Neural cell (in vitro differentiated cells): ENCODE measurements around the gene INO80C. TPM values are rescaled to one million over a fixed set of nuclear protein-coding genes. Genes with fewer than 3 reads are reported as not detected.

Source experiments
- H2AFZ ChIP-seq: fragments of 200-600, 300-800 bp; sonication (generic), shearing (Covaris generic); 2 replicates; pipeline ENCODE4 v1.6.0; 2014; ENCODE audit warnings: low read depth, mild to moderate bottlenecking, antibody characterized with exemption, low read length, moderate library complexity
- H3F3A ChIP-seq: fragments of 200-600 bp; shearing (Covaris generic); 2 replicates; pipeline ENCODE4 v1.6.1; 2016; ENCODE audit warnings: mild to moderate bottlenecking, moderate library complexity, mixed read lengths, antibody characterized with exemption, low read length; ENCODE audit not compliant: insufficient read depth, poor library complexity, severe bottlenecking
- H3K27ac ChIP-seq: fragments of 200-600, 300-800 bp; sonication (generic), shearing (Covaris generic); 2 replicates; pipeline ENCODE4 v1.5.1; 2014; ENCODE audit warnings: mild to moderate bottlenecking, low read length, moderate library complexity
- H3K27me3 ChIP-seq: fragments of 300-800, 200-600 bp; sonication (generic), shearing (Covaris generic); 2 replicates; pipeline ENCODE4 v1.6.0; 2014; ENCODE audit warnings: mild to moderate bottlenecking, low read depth, low read length, moderate library complexity; ENCODE audit not compliant: insufficient read depth
- H3K36me3 ChIP-seq: fragments of 300-800, 200-600 bp; sonication (generic), shearing (Covaris generic); 2 replicates; pipeline ENCODE4 v1.5.1; 2014; ENCODE audit warnings: mild to moderate bottlenecking, antibody characterized with exemption, low read length, moderate library complexity; ENCODE audit not compliant: insufficient read depth
- H3K4me2 ChIP-seq: fragments of 300-800, 200-600 bp; sonication (generic), shearing (Covaris generic); 2 replicates; pipeline ENCODE4 v1.6.0; 2014; ENCODE audit warnings: mild to moderate bottlenecking, low read length
- H3K4me3 ChIP-seq: fragments of 300-800, 200-600 bp; sonication (generic), shearing (Covaris generic); 2 replicates; pipeline ENCODE4 v1.5.1; 2014; ENCODE audit warnings: mild to moderate bottlenecking, low read length, moderate library complexity
- H3K79me2 ChIP-seq: fragments of 200-600 bp; shearing (Covaris generic); replicated peaks from 2 replicates; pipeline ENCODE4 v1.6.0; 2014; ENCODE audit warnings: mild to moderate bottlenecking, low read length, moderate library complexity; ENCODE audit not compliant: insufficient read depth
- H3K9ac ChIP-seq: fragments of 300-800, 200-600 bp; sonication (generic), shearing (Covaris generic); 2 replicates; pipeline ENCODE4 v1.6.1; 2016; ENCODE audit warnings: mild to moderate bottlenecking, low read length, mixed read lengths
- H3K9me2 ChIP-seq: fragments of 200-600 bp; shearing (Covaris generic); 2 replicates; pipeline ENCODE4 v1.6.1; 2016; ENCODE audit warnings: mild to moderate bottlenecking, low read length, mixed read lengths; ENCODE audit not compliant: insufficient read depth
- H3K9me3 ChIP-seq: fragments of 200-600, 300-800 bp; sonication (generic), shearing (Covaris generic); 2 replicates; pipeline ENCODE4 v1.6.1; 2016; ENCODE audit warnings: mild to moderate bottlenecking, mixed run types, low read length, moderate library complexity, mixed read lengths
- H4K20me1 ChIP-seq: fragments of 200-600 bp; shearing (Covaris generic); 2 replicates; pipeline ENCODE4 v1.6.1; 2016; ENCODE audit warnings: mild to moderate bottlenecking, mixed run types; ENCODE audit not compliant: insufficient read depth
- EP300 ChIP-seq: fragments of 450-650 bp; conservative IDR thresholded peaks from 2 replicates; pipeline ENCODE4 v1.6.1; 2014; ENCODE audit warnings: antibody characterized with exemption, mild to moderate bottlenecking, moderate library complexity; ENCODE audit not compliant: poor library complexity, severe bottlenecking
- EZH2 ChIP-seq: fragments of 200-600, 300-800 bp; shearing (Covaris generic), sonication (generic); IDR thresholded peaks from 2 replicates; pipeline ENCODE4 v1.6.1; 2014; ENCODE audit warnings: antibody characterized with exemption, low read length, borderline replicate concordance, mild to moderate bottlenecking; ENCODE audit not compliant: insufficient read depth, poor library complexity, severe bottlenecking
- MXI1 ChIP-seq: fragments of 450-650 bp; conservative IDR thresholded peaks from 2 replicates; pipeline ENCODE4 v1.6.1; 2014; ENCODE audit warnings: antibody characterized with exemption, mild to moderate bottlenecking; ENCODE audit not compliant: poor library complexity, severe bottlenecking
- POLR2AphosphoS5 ChIP-seq: IDR thresholded peaks from 2 replicates; pipeline ENCODE4 v1.6.1; 2012
- RAD21 ChIP-seq: fragments of 450-650 bp; conservative IDR thresholded peaks from 2 replicates; pipeline ENCODE4 v1.6.1; 2014; ENCODE audit warnings: antibody characterized with exemption, mild to moderate bottlenecking, moderate library complexity
- SMC3 ChIP-seq: fragments of 450-650 bp; conservative IDR thresholded peaks from 2 replicates; pipeline ENCODE4 v1.6.1; 2014; ENCODE audit warnings: antibody characterized with exemption, mild to moderate bottlenecking, moderate library complexity; ENCODE audit not compliant: poor library complexity
- TAF1 ChIP-seq: IDR thresholded peaks from 2 replicates; pipeline ENCODE4 v1.6.1; 2012; ENCODE audit warnings: low read depth
- polyA plus RNA-seq: library from polyadenylated mRNA; depleted of rRNA; stranded (reverse); fragments of >200 nt; gene quantifications from 2 replicates; pipeline ENCODE4 v1.2.3, GENCODE V29; 2014
- TF ChIP-seq, protein P1 (sequence below): fragments of 450-650 bp; IDR thresholded peaks from 2 replicates; pipeline ENCODE4 v1.5.1; 2014; ENCODE audit warnings: antibody characterized with exemption, mild to moderate bottlenecking, moderate library complexity; ENCODE audit not compliant: poor library complexity, severe bottlenecking
- TF ChIP-seq, protein P2 (sequence below): IDR thresholded peaks from 2 replicates; pipeline ENCODE4 v1.6.1; 2012; ENCODE audit warnings: borderline replicate concordance

Gene INO80C
- polyA plus RNA-seq, 1 donor from 2014 or later, result 30.5 TPM

DNA sequence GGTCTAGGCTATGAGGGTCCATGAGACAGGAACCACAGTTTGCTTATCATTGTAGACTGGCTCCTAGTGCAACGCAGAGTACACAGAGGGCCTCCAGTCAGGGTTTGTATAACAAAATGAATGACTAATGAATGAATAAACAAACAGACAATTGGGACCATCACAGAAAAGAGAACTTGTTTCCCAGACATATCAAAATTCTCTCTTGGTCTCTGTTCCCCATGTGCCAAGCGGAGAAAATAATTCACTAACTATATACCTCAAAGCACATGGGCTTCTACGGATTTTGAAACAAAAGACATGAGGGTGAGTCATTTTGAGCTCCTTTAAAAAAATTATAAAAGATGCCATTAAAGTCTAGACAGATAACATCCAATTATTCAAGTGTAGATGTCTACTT lies 28.0 kb downstream of the INO80C start:
- Histone ChIP-seq H3K27me3 (no peaks in the 10 kb centered on the region), H4K20me1 (no peaks in the 10 kb centered on the region), H3F3A (no peaks in the 10 kb centered on the region), H3K9ac (no peak overlapping the region), H3K79me2 (no peaks in the 10 kb centered on the region), H3K4me2 (no peak overlapping the region), H3K9me2 (no peaks in the 10 kb centered on the region), H3K36me3 (no peaks in the 10 kb centered on the region), H3K27ac (no peak overlapping the region), H2AFZ (no peak overlapping the region), H3K9me3 (no peaks in the 10 kb centered on the region), H3K4me3 (no peak overlapping the region)
- TF ChIP-seq MXI1 (no peak), EP300 (no peak), POLR2AphosphoS5 (no peak), RAD21 (no peak), EZH2 (no peak), SMC3 (no peak)
- TF ChIP-seq, protein P1, sequence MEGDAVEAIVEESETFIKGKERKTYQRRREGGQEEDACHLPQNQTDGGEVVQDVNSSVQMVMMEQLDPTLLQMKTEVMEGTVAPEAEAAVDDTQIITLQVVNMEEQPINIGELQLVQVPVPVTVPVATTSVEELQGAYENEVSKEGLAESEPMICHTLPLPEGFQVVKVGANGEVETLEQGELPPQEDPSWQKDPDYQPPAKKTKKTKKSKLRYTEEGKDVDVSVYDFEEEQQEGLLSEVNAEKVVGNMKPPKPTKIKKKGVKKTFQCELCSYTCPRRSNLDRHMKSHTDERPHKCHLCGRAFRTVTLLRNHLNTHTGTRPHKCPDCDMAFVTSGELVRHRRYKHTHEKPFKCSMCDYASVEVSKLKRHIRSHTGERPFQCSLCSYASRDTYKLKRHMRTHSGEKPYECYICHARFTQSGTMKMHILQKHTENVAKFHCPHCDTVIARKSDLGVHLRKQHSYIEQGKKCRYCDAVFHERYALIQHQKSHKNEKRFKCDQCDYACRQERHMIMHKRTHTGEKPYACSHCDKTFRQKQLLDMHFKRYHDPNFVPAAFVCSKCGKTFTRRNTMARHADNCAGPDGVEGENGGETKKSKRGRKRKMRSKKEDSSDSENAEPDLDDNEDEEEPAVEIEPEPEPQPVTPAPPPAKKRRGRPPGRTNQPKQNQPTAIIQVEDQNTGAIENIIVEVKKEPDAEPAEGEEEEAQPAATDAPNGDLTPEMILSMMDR, result no peak
- TF ChIP-seq, protein P2, sequence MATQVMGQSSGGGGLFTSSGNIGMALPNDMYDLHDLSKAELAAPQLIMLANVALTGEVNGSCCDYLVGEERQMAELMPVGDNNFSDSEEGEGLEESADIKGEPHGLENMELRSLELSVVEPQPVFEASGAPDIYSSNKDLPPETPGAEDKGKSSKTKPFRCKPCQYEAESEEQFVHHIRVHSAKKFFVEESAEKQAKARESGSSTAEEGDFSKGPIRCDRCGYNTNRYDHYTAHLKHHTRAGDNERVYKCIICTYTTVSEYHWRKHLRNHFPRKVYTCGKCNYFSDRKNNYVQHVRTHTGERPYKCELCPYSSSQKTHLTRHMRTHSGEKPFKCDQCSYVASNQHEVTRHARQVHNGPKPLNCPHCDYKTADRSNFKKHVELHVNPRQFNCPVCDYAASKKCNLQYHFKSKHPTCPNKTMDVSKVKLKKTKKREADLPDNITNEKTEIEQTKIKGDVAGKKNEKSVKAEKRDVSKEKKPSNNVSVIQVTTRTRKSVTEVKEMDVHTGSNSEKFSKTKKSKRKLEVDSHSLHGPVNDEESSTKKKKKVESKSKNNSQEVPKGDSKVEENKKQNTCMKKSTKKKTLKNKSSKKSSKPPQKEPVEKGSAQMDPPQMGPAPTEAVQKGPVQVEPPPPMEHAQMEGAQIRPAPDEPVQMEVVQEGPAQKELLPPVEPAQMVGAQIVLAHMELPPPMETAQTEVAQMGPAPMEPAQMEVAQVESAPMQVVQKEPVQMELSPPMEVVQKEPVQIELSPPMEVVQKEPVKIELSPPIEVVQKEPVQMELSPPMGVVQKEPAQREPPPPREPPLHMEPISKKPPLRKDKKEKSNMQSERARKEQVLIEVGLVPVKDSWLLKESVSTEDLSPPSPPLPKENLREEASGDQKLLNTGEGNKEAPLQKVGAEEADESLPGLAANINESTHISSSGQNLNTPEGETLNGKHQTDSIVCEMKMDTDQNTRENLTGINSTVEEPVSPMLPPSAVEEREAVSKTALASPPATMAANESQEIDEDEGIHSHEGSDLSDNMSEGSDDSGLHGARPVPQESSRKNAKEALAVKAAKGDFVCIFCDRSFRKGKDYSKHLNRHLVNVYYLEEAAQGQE, result no peak

DNA sequence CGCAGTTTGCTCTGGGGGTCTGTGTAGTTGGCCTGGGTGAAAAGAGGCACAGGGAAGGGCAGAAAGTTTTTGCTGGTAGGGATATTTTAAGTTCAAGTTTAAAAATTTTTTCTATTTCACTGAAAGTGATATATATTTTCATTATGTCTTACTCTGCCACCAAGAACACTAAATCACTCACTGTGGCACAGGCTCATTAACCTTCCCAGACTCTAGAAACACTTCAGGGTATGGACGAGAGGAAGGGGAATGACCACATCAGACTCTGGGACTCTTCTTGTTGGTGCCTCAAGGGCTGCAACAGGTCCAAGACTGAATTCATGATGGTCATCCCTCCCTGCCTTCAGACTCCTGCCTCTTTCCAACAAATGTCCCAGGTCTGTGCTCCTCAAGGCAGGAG lies 29.0 kb downstream of the INO80C start:
- Histone ChIP-seq H4K20me1 (no peaks in the 10 kb centered on the region), H3K4me2 (no peak overlapping the region), H3K27ac (no peak overlapping the region), H2AFZ (no peak overlapping the region), H3K36me3 (no peaks in the 10 kb centered on the region), H3K9me3 (no peaks in the 10 kb centered on the region), H3F3A (no peaks in the 10 kb centered on the region), H3K79me2 (no peaks in the 10 kb centered on the region), H3K4me3 (no peak overlapping the region), H3K9ac (no peak overlapping the region), H3K9me2 (no peaks in the 10 kb centered on the region), H3K27me3 (no peaks in the 10 kb centered on the region)
- TF ChIP-seq TAF1, result no peak
- TF ChIP-seq POLR2AphosphoS5, result no peak
- TF ChIP-seq EP300, result no peak
- TF ChIP-seq MXI1, result no peak
- TF ChIP-seq SMC3, result no peak
- no peak for TF ChIP-seq RAD21
- TF ChIP-seq EZH2, result no peak
- TF ChIP-seq, protein P2, result no peak
- TF ChIP-seq, protein P1, result no peak
